Ishikawa (cell line): ENCODE data around the gene RALGAPA2.
A peak's percentile ranks its signal among the peaks of the same experiment; 100 is the strongest.

Experiments
- CEBPB ChIP-seq: IDR thresholded peaks from 2 replicates; pipeline ENCODE4 v1.6.1; 2012
- CREB1 ChIP-seq: IDR thresholded peaks from 2 replicates; pipeline ENCODE4 v1.6.1; 2012; ENCODE audit warnings: low read depth
- EGR1 ChIP-seq: IDR thresholded peaks from 2 replicates; pipeline ENCODE4 v1.6.1; 2012
- EP300 ChIP-seq: IDR thresholded peaks from 2 replicates; pipeline ENCODE4 v1.6.1; 2012; ENCODE audit warnings: borderline replicate concordance
- FOXM1 ChIP-seq: IDR thresholded peaks from 2 replicates; pipeline ENCODE4 v1.6.1; 2012; ENCODE audit warnings: low read depth, borderline replicate concordance
- MAX ChIP-seq: IDR thresholded peaks from 2 replicates; pipeline ENCODE4 v1.6.1; 2012
- NFIC ChIP-seq: IDR thresholded peaks from 2 replicates; pipeline ENCODE4 v1.6.1; 2012
- RAD21 ChIP-seq: IDR thresholded peaks from 2 replicates; pipeline ENCODE4 v1.6.1; 2012; ENCODE audit warnings: low read depth
- REST ChIP-seq: IDR thresholded peaks from 2 replicates; pipeline ENCODE4 v1.6.1; 2012; ENCODE audit warnings: low read depth, mild to moderate bottlenecking
- TAF1 ChIP-seq: IDR thresholded peaks from 2 replicates; pipeline ENCODE4 v1.6.1; 2012; ENCODE audit warnings: low read depth, mild to moderate bottlenecking
- TCF12 ChIP-seq: IDR thresholded peaks from 2 replicates; pipeline ENCODE4 v1.6.1; 2012; ENCODE audit warnings: low read depth
- TEAD4 ChIP-seq: IDR thresholded peaks from 2 replicates; pipeline ENCODE4 v1.6.1; 2012
- USF1 ChIP-seq: IDR thresholded peaks from 2 replicates; pipeline ENCODE4 v1.6.1; 2012
- YY1 ChIP-seq: IDR thresholded peaks from 2 replicates; pipeline ENCODE4 v1.6.1; 2012; ENCODE audit warnings: low read depth
- ZBTB7A ChIP-seq: IDR thresholded peaks from 2 replicates; pipeline ENCODE4 v1.6.1; 2012; ENCODE audit warnings: low read depth

Gene RALGAPA2

GRCh38 chr20:20637998-20638725, 74.3 kb downstream of the RALGAPA2 start:
- TF ChIP-seq RAD21: no peak
- no peak for TF ChIP-seq TEAD4
- no peak for TF ChIP-seq USF1
- TF ChIP-seq MAX: no peak
- TF ChIP-seq CREB1: no peak
- TF ChIP-seq REST: no peak
- no peak for TF ChIP-seq FOXM1
- no peak for TF ChIP-seq NFIC
- no peak for TF ChIP-seq ZBTB7A
- TF ChIP-seq YY1: no peak
- TF ChIP-seq TCF12: no peak
- no peak for TF ChIP-seq EGR1
- TF ChIP-seq EP300: no peak
- TF ChIP-seq TAF1: no peak
- TF ChIP-seq CEBPB: no peak

GRCh38 chr20:20635006-20635405, 77.4 kb downstream of the RALGAPA2 start:
- TF ChIP-seq CEBPB: peak; percentile 48; the same call in 1 of the 2 replicates
- no peak for TF ChIP-seq USF1
- no peak for TF ChIP-seq TAF1
- TF ChIP-seq YY1: no peak
- TF ChIP-seq EP300: no peak
- no peak for TF ChIP-seq FOXM1

- TF ChIP-seq RAD21: no peak
- TF ChIP-seq TAF1: no peak
- no peak for TF ChIP-seq EP300
- TF ChIP-seq USF1: no peak
Measured at GRCh38 chr20:20632644-20633043, 79.8 kb downstream of the RALGAPA2 start.

- TF ChIP-seq TAF1: no peak
- no peak for TF ChIP-seq MAX
- TF ChIP-seq CEBPB: no peak
- no peak for TF ChIP-seq YY1
- no peak for TF ChIP-seq TCF12
- no peak for TF ChIP-seq CREB1
- TF ChIP-seq FOXM1: no peak
- TF ChIP-seq TEAD4: no peak
- TF ChIP-seq EGR1: no peak
- no peak for TF ChIP-seq REST
- TF ChIP-seq USF1: no peak
- TF ChIP-seq RAD21: no peak
- TF ChIP-seq EP300: no peak
- TF ChIP-seq NFIC: no peak
Measured at GRCh38 chr20:20630551-20630950, 81.9 kb downstream of the RALGAPA2 start.

GRCh38 chr20:20629556-20630188, 82.8 kb downstream of the RALGAPA2 start:
- TF ChIP-seq USF1 (no peak), NFIC (no peak), RAD21 (no peak), EP300 (no peak), TAF1 (no peak), CREB1 (no peak)
